Mesenteric fat pad (tissue), 1 donor: Measurements from ENCODE around the gene UMAD1. TPM values are rescaled to one million over a fixed set of nuclear protein-coding genes. Genes with fewer than 3 reads are reported as not detected.

Experiments used
- DNase-seq: peaks from one replicate; pipeline ENCODE4 v3.0.0-alpha.2; 2020; ENCODE audit warnings: low spot score
- total RNA-seq: library from RNA; stranded (reverse); fragmentation: NEBNext Ultra II Directional; extraction: Animal tissue kit (Norgen Biotek cat#: 25700); gene quantifications from one replicate; pipeline ENCODE4 v1.2.1, GENCODE V29; 2021
- donor health status: DM: yes; HTN: yes; CAD: no.

Gene UMAD1
- total RNA-seq, 1 donor from 2014 or later = 9.9 TPM

- DNase-seq = no peak
Observed at GRCh38 chr7:7764520-7765396, 124.2 kb downstream of the UMAD1 start.

- DNase-seq = no peak
Observed at GRCh38 chr7:7765422-7765821, 124.9 kb downstream of the UMAD1 start.

GRCh38 chr7:7766671-7767070 lies 126.1 kb downstream of the UMAD1 start:
- DNase-seq = no peak

GRCh38 chr7:7768977-7769709 lies 128.6 kb downstream of the UMAD1 start:
- DNase-seq = no peak

- no peak for DNase-seq
Observed at GRCh38 chr7:7769710-7770627, 129.4 kb downstream of the UMAD1 start.

GRCh38 chr7:7771452-7771851 lies 130.9 kb downstream of the UMAD1 start:
- DNase-seq = no peak

- DNase-seq = no peak
Observed at GRCh38 chr7:7772397-7772821, 131.9 kb downstream of the UMAD1 start.

GRCh38 chr7:7773334-7774309 lies 133.1 kb downstream of the UMAD1 start:
- DNase-seq = no peak

GRCh38 chr7:7779888-7780287 lies 139.3 kb downstream of the UMAD1 start:
- no peak for DNase-seq

- DNase-seq = no peak
Observed at GRCh38 chr7:7783001-7783400, 142.4 kb downstream of the UMAD1 start.

- no peak for DNase-seq
Observed at GRCh38 chr7:7785344-7785973, 144.9 kb downstream of the UMAD1 start.

- no peak for DNase-seq
Observed at GRCh38 chr7:7786595-7786994, 146.0 kb downstream of the UMAD1 start.

GRCh38 chr7:7789551-7789988 lies 149.0 kb downstream of the UMAD1 start:
- no peak for DNase-seq

- no peak for DNase-seq
Observed at GRCh38 chr7:7790041-7790741, 149.6 kb downstream of the UMAD1 start.

- no peak for DNase-seq
Observed at GRCh38 chr7:7791523-7791922, 151.0 kb downstream of the UMAD1 start.

GRCh38 chr7:7792056-7792455 lies 151.5 kb downstream of the UMAD1 start:
- DNase-seq = no peak

- DNase-seq = no peak
Observed at GRCh38 chr7:7793249-7793648, 152.7 kb downstream of the UMAD1 start.

GRCh38 chr7:7793921-7794320 lies 153.4 kb downstream of the UMAD1 start:
- no peak for DNase-seq

- no peak for DNase-seq
Observed at GRCh38 chr7:7795203-7795602, 154.7 kb downstream of the UMAD1 start.
